A172 (cell line): ENCODE results near the gene ATRX. TPM values are rescaled to one million over a fixed set of nuclear protein-coding genes. Genes with fewer than 3 reads are reported as not detected.
A peak's percentile ranks its signal among the peaks of the same experiment; 100 is the strongest.
"Not testable (repeated sequence)": the region's sequence is repeated elsewhere in the genome, so short reads cannot be mapped to it uniquely, and the experiment has no call there.

Source experiments
- DNase-seq: peaks from one replicate; pipeline ENCODE4 v3.0.0-alpha.2; 2015; ENCODE audit warnings: low spot score
- total RNA-seq: library from RNA; depleted of rRNA; stranded (reverse); fragments of >200 nt; shearing (Covaris generic); gene quantifications from 2 replicates; pipeline ENCODE4 v1.2.3, GENCODE V29; 2014

ATRX gene
- total RNA-seq, 1 experiment from 2014 or later: 96.9 TPM

DNA sequence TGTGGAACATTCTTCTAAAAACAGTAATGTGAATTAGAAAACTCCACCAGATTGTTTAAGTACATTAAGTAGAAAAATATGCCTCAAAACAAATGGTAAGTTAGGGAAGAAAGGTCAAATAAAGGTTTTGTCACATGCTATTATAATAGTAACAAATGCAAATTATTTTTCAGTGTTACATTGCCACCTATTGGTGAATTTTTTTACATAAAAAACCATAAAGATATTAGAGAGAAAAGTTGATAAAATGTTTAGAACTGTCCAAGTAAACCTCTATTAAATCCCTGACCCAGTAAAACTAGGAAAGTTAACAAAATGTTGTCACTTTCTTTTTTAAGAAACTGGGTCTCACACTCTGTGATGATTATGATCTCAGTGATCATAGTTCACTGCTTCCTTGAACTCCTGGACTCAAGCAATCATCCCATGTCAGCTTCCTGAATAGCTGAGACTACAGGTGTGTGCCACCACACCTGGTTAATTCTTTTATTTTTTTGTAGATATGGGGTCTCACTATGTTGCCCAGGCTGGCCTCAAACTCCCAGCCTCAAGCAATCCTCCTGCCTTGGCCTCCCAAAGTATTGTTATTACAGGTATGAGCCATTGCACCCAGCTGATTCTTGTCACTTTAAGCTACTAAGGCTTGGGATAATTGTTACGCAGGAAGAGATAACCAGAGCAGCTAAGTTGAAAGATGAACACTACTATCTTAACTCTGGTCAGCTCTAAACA is 157.6 kb downstream of the ATRX start:
- no peak for DNase-seq

DNA sequence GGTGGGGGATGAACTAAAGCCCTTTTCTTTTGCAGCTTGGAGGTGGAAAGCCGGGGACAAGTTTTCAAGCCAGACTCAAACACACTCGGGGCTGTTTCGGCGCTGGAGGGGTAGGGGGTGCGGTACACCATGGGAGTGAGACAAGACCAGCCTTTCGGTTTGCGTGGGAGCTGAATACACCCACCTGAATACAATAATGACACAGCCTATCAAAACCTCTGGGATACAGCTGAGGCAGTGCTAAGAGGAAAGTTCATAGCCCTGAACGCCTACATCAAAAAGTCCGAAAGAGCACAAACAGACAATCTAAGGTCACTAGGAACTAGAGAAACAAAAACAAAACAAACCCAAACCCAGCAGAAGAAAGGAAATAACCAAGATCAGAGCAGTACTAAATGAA is 163.3 kb downstream of the ATRX start:
- no peak for DNase-seq

DNA sequence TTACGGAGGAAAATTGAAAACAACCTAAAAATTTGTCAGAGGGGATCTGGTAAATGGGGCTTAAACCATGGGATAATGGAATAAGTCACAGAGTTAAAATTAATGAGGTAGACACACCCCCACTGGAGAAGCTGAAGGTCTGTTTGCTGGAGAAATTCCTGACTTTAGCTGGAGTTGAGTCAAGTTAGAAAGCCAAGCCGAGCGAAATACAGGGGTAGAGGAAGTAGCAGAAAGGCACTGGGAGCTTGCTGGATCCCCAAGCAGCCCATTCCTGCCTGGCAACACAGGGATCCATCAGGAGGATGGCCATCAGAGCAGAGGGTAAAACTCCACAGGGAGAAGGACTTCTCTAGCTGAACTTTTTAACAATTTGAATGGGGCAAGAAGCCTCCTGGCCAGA is 163.8 kb downstream of the ATRX start:
- no peak for DNase-seq

DNA sequence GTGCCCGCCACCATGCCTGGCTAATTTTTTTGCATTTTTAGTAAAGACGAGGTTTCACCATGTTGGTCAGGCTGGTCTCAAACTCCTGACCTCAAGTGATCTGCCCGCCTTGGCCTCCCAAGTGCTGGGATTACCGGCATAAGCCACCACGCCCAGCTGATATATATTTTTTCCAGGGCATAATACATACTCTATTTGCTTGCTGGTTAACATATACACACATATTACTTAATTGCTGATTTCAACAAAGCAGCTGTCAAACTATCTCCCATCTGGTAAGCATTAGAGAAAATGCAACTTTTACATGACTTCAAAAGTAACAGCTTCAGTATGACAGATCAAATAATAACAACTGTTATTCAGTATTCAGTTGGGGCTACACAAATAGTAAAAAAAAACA is 164.6 kb downstream of the ATRX start:
- DNase-seq: not testable (repeated sequence)

DNA sequence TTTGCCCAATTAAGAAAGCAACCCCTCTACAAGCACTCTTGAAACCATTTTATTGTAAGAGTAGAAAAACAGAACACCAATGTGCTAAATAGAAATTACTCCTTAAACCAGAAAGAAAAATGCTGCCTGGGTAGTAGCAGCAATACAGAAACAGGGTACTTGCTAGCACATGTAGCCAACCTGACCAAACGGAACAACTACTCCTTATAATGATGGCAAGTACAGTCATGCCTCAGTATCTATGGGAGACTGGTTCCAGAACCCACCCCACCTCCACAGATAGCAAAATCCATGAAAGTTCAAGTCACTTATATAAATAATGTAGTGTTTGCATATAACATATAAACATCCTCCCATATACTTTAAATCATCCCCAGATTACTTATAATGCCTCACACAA is 168.8 kb downstream of the ATRX start:
- DNase-seq: no peak

DNA sequence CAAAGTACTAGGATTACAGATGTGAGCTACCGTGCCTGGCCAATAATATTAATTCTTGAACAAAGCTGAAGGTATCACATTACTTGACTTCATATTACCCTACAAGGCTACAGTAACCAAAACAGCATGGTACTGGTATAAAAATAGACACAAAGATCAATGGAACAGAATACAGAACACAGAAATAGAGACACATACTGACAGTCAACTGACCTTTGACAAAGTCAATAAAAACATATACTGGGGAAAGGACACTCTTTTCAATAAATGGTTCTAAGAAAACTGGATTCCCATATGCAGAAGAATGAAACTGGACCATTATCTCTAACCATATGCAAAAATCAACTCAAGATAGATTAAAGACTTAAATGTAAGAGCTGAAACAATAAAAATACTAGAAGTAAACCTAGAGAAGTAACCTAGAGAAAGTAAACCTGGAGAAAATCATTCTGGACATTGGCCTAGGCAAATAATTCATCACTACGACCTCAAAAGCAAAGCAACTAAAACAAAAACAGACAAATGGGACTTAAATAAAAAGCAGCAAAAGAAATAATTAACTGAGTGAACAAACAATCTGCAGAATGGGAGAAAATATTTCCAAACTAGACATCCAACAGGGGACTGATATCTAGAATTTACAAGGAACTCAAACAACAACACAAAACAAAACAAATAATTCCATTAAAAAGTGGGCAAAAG is 182.2 kb downstream of the ATRX start:
- DNase-seq: no peak

DNA sequence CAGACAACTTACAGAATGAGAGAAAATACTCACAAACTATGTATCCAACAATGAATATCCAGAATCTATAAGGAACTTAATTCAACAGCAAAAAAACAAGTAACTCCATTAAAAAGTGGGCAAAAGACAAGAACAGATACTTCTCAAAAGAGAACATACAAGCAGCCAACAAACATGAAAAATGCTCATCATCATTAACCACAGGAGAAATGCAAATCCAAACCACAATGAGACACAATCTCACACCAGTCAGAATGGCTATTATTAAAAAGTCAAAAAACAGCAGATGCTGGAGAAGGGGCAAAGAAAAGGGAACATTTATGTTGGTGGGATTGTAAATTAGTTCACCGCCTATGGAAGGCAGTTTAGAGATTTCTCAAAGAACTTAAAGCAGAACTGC is 188.5 kb downstream of the ATRX start:
- DNase-seq: no peak

DNA sequence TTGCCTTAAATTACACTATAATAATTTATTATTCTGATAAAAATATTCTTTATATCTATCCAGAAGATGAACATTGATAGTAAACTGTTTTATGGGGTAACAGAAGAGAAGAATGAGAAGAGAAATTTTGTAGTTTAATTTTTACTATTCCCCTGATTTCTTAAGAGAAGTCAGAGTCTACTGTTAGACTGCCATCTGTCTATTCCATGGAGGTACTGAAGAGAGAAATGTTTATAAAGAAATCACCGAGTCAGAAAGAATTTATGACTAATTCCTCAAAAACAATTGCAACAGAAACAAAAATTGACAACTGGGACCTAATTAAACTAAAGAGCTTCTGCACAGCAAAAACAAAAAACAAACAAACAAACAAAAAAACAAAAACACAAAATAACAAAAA is 188.9 kb downstream of the ATRX start:
- DNase-seq: peak; percentile 2

DNA sequence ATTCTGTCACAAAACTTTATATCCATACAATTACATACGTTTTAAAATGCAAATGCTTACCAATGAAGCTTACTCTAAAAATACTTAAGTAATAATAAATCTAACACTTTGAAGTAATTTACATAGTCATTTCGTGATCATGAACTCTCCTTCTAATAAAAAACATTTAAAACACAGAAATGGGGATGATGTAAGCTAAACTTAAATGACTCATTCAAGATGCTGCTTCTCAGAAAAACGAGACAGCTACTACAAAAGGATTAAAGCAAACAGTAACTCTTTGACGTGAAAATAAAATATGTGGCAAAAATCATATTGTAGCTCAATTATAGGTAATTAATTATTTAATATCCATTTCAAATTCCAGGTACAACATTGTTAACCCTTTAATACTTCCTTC is 190.2 kb downstream of the ATRX start:
- no peak for DNase-seq

DNA sequence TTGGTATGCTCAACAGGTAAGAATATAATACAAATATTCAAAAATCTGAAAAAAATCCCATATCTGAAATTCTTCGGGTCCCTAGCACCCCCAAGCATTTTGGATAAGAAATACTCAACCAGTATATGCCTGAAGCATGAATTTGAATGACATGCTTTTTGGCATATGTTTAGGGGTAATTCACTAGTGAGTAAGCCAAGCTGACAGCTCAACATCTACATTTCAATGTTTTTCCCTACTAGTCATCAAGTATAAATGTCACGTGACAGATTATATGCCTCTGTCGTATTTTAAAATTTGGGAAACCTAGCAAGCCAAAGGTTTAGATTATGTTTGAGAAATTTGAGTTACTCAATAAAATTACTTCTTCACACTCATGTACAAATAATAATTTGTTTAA is 213.7 kb downstream of the ATRX start:
- no peak for DNase-seq

DNA sequence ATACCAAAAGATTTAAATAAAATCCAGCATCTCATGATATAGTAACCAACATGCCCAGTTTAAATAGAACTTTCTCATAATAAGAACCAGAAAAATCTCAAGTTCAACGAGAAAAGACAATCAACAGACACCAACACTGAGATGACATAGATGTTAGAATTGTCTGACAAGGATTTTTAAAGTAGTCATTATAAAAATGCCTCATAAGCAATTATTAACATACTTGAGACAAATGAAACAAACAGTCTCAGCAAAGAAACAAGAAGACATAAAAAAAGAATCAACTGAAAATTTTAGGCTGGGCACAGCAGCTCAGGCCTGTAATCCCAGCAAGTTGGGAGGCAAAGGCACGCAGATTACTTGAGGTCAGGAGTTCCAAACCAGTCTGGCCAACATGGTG is 220.7 kb downstream of the ATRX start:
- DNase-seq: no peak

DNA sequence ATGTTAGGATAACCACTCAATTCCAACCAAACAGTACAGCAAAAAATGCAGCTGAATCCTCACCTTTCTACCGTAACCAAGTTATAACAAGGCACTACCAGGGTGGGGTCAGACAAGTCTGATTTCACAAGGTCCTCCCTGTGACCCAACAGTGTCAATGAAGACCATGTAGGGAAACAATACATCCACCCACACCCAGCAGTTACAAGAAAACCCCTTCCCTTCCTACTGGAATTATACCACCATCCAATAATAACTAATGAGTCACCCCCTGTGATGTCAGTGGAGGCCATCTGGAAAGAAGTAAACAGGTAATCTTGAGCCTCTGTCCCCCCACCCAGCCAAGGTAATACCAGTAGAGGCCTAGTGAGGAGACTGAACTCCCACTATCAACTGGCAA is 221.2 kb downstream of the ATRX start:
- no peak for DNase-seq

DNA sequence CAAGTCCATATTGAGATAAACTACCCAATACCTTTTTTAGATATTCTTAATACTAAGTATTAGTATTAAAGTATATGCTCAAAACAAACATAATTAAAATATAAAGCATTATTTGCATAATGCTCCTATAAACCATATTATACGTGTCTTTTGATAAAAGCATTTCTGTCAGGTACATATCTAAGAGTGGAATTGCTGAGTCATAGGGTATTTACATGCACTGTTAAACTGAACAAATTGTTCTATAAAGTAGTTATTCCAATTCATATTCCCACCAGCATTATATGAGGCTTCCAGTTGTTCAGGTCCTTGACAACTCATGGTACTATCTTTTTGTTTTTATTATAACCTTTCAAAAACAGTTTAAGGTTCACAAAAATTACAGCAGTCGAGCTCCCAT is 224.6 kb downstream of the ATRX start:
- no peak for DNase-seq

DNA sequence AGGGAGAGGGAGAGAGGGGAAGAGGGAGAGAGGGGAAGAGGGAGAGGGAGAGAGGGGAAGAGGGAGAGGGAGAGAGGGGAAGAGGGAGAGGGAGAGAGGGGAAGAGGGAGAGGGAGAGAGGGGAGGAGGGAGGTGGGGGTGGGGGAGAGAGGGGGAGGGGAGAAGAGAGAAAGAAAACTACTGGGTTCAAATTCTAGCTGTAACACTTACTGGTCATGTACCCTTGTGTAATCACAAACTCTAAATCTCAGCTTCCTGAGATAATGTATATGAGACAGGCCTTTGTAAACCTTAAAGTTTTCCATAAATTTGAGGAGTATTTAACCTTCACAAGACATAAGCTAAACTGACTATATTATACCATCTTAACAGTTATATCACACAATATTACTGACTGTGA is 229.7 kb downstream of the ATRX start:
- no peak for DNase-seq

DNA sequence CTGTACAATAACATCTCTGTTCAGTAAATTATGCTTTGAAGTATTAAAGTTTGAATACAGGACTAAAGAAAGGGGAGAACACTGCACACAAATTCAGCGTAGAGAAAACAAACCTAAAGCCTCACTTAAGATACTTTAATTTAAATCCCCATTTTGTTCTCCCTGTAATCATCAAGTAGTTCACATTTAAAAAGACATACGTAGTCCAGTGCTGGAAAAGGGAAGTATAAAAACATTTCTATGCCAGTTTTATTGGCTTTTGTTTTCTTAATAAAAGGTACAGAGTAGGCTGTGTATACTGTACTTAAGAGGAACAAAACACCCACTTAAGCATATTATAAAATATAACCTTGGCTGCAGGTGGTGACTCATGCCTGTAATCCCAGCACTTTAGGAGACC is 237.3 kb downstream of the ATRX start:
- DNase-seq: no peak

DNA sequence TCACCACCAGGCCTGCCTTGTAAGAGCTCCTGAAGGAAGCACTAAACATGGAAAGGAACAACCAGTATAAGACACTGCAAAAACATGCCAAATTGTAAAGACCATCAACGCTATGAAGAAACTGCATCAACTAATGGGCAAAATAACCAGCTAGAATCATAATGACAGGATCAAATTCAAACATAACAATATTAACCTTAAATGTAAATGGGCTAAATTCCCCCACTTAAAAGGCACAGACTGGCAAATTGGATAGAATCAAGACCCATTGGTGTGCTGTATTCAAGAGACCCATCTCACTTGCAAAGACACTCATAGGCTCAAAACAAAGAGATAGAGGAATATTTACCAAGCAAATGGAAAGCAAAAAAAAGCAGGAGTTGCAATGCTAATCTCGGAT is 246.2 kb downstream of the ATRX start:
- DNase-seq: not testable (repeated sequence)

DNA sequence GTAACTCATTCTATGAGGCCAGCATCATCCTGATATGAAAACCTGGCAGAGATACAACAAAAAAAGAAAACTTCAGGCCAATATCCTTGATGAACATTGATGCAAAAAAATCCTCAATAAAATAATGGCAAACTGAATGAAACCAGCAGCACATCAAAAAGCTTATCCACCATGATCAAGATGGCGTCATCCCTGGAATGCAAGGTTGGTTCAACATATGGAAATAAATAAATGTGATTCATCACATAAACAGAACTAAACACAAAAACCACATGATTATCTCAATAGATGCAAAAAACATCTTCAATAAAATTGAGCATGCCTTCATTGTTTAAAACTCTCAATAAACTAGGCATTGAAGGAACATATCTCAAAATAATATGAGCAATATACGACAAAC is 254.8 kb downstream of the ATRX start:
- not testable (repeated sequence) for DNase-seq

DNA sequence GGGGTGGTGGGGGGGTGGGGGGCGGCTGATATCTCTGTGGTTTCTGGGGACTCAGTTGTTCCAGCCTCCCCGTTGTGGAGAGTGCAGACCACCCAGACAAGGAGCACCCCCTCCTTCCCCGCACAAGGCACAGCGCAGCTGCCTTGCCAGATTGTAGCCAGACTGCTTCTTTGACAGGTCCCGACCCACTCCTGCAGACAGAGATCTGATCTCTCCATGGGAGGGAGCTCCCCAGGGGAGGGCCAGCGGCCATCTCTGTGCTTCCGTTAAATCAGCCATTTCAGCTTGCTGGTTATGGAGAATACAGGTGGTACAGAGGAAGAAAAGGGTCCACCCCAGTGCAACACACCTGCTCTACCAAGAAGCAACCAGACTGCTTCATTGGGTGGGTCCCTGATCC is 258.0 kb downstream of the ATRX start:
- DNase-seq: no peak

DNA sequence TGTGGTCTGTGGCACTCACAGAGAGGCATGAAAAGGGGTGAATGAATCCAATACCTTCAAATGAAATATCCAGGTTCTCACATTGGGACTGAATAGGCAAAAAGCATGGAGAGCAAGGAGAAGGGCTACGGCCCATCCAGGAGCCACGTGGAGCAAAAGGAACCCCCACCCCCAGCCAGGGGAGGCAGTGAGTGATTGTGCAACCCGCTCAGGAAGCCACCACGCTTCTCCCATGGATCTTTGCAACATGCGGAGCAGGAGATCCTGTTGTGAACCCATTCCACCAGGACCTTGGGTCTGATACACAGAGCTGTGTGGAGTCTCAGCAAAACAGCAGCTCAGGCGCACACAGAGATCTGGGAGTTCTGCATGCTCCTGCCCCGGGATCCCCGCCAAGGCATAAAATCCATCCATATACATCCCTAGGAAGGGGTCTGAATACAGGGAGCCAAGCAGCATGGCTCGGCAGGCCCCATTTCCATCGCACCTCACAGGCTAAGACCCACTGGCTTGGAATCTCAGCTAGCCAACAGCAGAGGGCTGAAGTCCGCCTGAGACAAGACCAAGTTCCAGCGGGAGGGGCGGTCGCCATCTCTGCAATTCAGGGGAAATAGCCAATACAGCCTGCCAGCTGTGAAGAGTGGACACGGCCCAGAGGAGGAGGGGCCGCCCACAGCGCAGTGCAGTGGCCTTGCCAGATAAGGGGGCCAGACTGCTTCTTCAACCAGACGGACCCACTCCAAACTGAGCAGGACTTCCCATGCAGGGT is 258.6 kb downstream of the ATRX start:
- no peak for DNase-seq

DNA sequence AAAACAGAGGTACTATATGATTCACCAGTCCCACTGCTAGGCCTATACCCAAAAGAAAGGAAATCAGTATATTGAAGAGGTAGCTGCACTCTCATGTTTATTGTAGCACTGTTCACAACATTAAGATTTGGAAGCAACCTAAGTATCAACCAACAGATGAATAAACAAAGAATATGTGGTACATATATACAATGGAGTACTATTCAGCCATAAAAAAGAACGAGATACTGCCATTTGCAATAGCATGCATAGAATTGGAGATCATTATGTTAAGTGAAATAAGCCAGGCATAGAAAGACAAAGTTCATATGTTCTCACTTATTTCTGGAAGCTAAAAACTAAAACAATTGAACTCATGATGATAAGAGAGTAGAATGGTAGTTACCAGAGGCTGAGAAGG is 266.3 kb downstream of the ATRX start:
- no peak for DNase-seq

DNA sequence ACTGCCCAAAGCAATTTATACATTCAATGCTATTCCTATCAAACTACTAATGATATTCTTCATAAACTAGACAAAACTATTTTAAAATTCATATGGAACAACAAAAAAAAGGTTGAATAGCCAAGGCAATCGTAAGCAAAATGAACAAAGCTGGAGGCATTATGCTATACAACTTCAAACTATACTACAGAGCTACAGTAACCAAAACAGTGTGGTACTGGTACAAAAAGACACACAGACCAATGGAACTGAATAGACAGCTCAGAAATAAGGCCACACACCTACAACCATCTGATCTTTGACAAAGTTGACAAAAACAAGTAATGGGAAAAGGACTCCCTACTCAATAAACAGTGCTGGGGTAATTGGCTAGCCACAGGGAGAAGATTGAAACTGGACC is 271.8 kb downstream of the ATRX start:
- DNase-seq: no peak

DNA sequence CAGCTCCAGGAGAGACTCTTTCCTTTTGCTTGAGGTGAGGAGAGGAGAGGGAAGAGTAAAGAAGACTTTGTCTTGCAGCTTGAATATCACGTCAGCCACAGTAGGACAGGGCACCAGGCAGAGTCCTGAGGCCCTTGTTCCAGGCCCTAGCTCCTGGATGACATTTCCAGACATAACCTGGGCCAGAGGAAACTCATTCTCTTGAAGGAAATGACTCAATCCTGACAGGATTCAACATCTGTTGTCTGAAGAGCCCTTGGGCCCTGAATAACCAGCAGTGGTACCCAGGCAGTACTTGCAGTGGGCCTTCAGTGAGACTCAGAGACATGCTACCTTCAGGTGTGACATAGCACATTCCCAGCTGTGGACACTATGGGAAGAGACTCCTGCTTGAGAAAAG is 276.0 kb downstream of the ATRX start:
- no peak for DNase-seq

DNA sequence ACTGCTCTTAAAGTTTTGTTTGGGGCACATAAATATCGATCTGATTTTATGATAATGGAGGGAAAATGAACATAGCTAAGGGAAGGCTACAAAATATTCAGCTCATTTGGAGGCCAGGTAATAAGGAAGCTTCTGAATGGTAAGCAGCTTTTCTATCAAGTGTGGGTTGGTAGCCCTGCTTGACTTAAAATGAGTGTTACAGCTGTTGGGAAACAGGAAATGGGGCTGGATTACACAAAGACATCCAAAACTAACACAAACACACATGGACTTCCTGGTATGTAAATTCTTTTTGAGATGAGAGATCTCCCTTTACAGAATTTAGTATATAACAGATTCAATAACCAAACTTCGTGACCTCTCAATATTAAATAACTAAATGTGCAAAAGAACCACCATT is 280.8 kb downstream of the ATRX start:
- DNase-seq: no peak
